ENCODE results near the gene TIMP3. TPM values are rescaled to one million over a fixed set of nuclear protein-coding genes. Genes with fewer than 3 reads are reported as not detected.

The TIMP3 gene
- total and polyA plus RNA-seq, 5 donors from 2014 or later: 0.35 TPM; not detected in 4

GRCh38 chr22:32814285-32814860, 12.9 kb downstream of the TIMP3 start:
- H3K9me3 Mint-ChIP-seq: no peaks in the 10 kb centered on the region
- Histone ChIP-seq H3K27ac (ENCODE audit: insufficient read depth, low read length, poor library complexity, severe bottlenecking) (no peak overlapping the region), H3K9me3 (ENCODE audit: control insufficient read depth in 2 of 2, low read length in 2 of 2) (no peaks in the 10 kb centered on the region), H3K36me3 (ENCODE audit: control insufficient read depth, insufficient read depth, low read length) (no peaks in the 10 kb centered on the region), H3K27me3 (ENCODE audit: control insufficient read depth, insufficient read depth, low read length) (peaks cover 4% of the 10 kb centered on the region), H3K4me3 (ENCODE audit: low read depth, low read length) (no peak overlapping the region), H3K4me1 (ENCODE audit: control insufficient read depth, insufficient read depth, low read length, poor library complexity, severe bottlenecking) (no peaks in the 10 kb centered on the region)
- H3K27ac Mint-ChIP-seq: no peak overlapping the region
- DNase-seq (no peak), ATAC-seq (ENCODE audit: low read depth in 2 of 2) (no peak)
- no peaks in the 10 kb centered on the region for H3K36me3 Mint-ChIP-seq
- H3K4me3 Mint-ChIP-seq: no peak overlapping the region
- no peaks in the 10 kb centered on the region for H3K4me1 Mint-ChIP-seq
- peaks cover 14% of the 10 kb centered on the region for H3K27me3 Mint-ChIP-seq

DNA sequence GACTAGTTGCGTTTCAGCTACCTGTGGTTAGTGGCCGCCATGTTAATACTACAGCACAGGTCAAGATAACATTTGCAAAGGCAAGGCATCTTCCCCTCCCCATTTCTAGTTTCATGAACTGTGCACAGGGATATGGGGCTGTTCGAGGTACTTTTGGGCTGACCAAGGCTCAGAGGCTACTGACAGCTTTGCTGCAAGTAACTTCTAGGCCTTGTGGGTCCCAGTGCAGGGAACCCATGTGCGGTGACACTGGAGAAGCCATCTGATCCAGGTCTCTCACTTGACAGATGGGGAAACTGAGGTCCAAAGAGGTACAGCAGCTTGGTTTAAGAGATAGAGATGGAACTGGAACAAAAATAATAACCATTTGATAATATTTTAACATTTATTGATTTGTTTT, 13.6 kb downstream of the TIMP3 start:
- H3K4me1 ChIP-seq (ENCODE audit: control insufficient read depth, insufficient read depth, low read length, poor library complexity, severe bottlenecking): no peaks in the 10 kb centered on the region
- Mint-ChIP-seq H3K27me3 (peaks cover 7% of the 10 kb centered on the region), H3K9me3 (no peaks in the 10 kb centered on the region), H3K4me3 (no peak overlapping the region), H3K36me3 (no peaks in the 10 kb centered on the region), H3K27ac (no peak overlapping the region), H3K4me1 (no peaks in the 10 kb centered on the region)
- no peak overlapping the region for H3K4me3 ChIP-seq (ENCODE audit: low read depth, low read length)
- peaks cover 4% of the 10 kb centered on the region for H3K27me3 ChIP-seq (ENCODE audit: control insufficient read depth, insufficient read depth, low read length)
- no peaks in the 10 kb centered on the region for H3K36me3 ChIP-seq (ENCODE audit: control insufficient read depth, insufficient read depth, low read length)
- no peak for DNase-seq
- no peaks in the 10 kb centered on the region for H3K9me3 ChIP-seq (ENCODE audit: control insufficient read depth in 2 of 2, low read length in 2 of 2)
- no peak overlapping the region for H3K27ac ChIP-seq (ENCODE audit: insufficient read depth, low read length, poor library complexity, severe bottlenecking)
- ATAC-seq (ENCODE audit: low read depth in 2 of 2): no peak

DNA sequence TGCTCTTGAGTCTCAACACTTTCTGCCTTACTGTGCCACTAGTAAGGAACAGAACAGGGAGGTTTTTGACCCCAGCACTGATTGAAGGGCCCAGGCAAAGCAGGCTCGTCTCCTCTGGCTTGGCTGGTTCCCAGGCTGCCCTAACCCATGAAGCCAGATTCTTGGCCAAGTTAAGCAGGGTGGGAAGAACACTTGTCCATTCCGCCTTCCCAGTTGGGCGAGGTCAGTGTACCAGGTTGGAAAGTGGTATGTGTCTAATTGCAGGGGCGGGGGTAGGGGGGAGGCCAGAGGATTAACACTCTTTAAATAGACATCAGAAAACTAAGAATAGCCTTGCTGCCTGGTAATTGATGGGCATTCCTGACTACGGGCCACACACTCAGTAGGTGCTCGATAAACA, 14.4 kb downstream of the TIMP3 start:
- ATAC-seq (ENCODE audit: low read depth in 2 of 2) (no peak), DNase-seq (no peak)
- no peaks in the 10 kb centered on the region for H3K9me3 Mint-ChIP-seq
- Histone ChIP-seq H3K9me3 (ENCODE audit: control insufficient read depth in 2 of 2, low read length in 2 of 2) (no peaks in the 10 kb centered on the region), H3K4me1 (ENCODE audit: control insufficient read depth, insufficient read depth, low read length, poor library complexity, severe bottlenecking) (no peaks in the 10 kb centered on the region), H3K27ac (ENCODE audit: insufficient read depth, low read length, poor library complexity, severe bottlenecking) (no peak overlapping the region), H3K27me3 (ENCODE audit: control insufficient read depth, insufficient read depth, low read length) (peaks cover 4% of the 10 kb centered on the region), H3K36me3 (ENCODE audit: control insufficient read depth, insufficient read depth, low read length) (no peaks in the 10 kb centered on the region), H3K4me3 (ENCODE audit: low read depth, low read length) (no peak overlapping the region)
- H3K4me3 Mint-ChIP-seq: no peak overlapping the region
- no peaks in the 10 kb centered on the region for H3K36me3 Mint-ChIP-seq
- peaks cover 7% of the 10 kb centered on the region for H3K27me3 Mint-ChIP-seq
- no peak overlapping the region for H3K27ac Mint-ChIP-seq
- H3K4me1 Mint-ChIP-seq: no peaks in the 10 kb centered on the region

GRCh38 chr22:32817137-32817730, 15.7 kb downstream of the TIMP3 start:
- H3K4me3 Mint-ChIP-seq: no peak overlapping the region
- no peaks in the 10 kb centered on the region for H3K4me1 ChIP-seq (ENCODE audit: control insufficient read depth, insufficient read depth, low read length, poor library complexity, severe bottlenecking)

GRCh38 chr22:32818446-32819115, 17.1 kb downstream of the TIMP3 start:
- Mint-ChIP-seq H3K4me1 (no peaks in the 10 kb centered on the region), H3K36me3 (no peaks in the 10 kb centered on the region), H3K27me3 (peaks cover 7% of the 10 kb centered on the region), H3K27ac (no peak overlapping the region), H3K4me3 (no peak overlapping the region), H3K9me3 (no peaks in the 10 kb centered on the region)
- no peaks in the 10 kb centered on the region for H3K27me3 ChIP-seq (ENCODE audit: control insufficient read depth, insufficient read depth, low read length)
- H3K9me3 ChIP-seq (ENCODE audit: control insufficient read depth in 2 of 2, low read length in 2 of 2): no peaks in the 10 kb centered on the region
- H3K4me1 ChIP-seq (ENCODE audit: control insufficient read depth, insufficient read depth, low read length, poor library complexity, severe bottlenecking): no peaks in the 10 kb centered on the region
- no peaks in the 10 kb centered on the region for H3K36me3 ChIP-seq (ENCODE audit: control insufficient read depth, insufficient read depth, low read length)
- DNase-seq: no peak
- no peak for ATAC-seq (ENCODE audit: low read depth in 2 of 2)
- no peak overlapping the region for H3K27ac ChIP-seq (ENCODE audit: insufficient read depth, low read length, poor library complexity, severe bottlenecking)
- H3K4me3 ChIP-seq (ENCODE audit: low read depth, low read length): no peak overlapping the region

More at GRCh38 chr22:32817137-32817730, 15.7 kb downstream of the TIMP3 start:
- no peak for DNase-seq
- Histone ChIP-seq H3K4me3 (ENCODE audit: low read depth, low read length) (no peak overlapping the region), H3K27ac (ENCODE audit: insufficient read depth, low read length, poor library complexity, severe bottlenecking) (no peak overlapping the region), H3K9me3 (ENCODE audit: control insufficient read depth in 2 of 2, low read length in 2 of 2) (no peaks in the 10 kb centered on the region), H3K36me3 (ENCODE audit: control insufficient read depth, insufficient read depth, low read length) (no peaks in the 10 kb centered on the region), H3K27me3 (ENCODE audit: control insufficient read depth, insufficient read depth, low read length) (peaks cover 3% of the 10 kb centered on the region)
- ATAC-seq (ENCODE audit: low read depth in 2 of 2): no peak
- no peak overlapping the region for H3K27ac Mint-ChIP-seq
- no peaks in the 10 kb centered on the region for H3K36me3 Mint-ChIP-seq
- no peaks in the 10 kb centered on the region for H3K9me3 Mint-ChIP-seq
- peaks cover 7% of the 10 kb centered on the region for H3K27me3 Mint-ChIP-seq
- H3K4me1 Mint-ChIP-seq: no peaks in the 10 kb centered on the region

DNA sequence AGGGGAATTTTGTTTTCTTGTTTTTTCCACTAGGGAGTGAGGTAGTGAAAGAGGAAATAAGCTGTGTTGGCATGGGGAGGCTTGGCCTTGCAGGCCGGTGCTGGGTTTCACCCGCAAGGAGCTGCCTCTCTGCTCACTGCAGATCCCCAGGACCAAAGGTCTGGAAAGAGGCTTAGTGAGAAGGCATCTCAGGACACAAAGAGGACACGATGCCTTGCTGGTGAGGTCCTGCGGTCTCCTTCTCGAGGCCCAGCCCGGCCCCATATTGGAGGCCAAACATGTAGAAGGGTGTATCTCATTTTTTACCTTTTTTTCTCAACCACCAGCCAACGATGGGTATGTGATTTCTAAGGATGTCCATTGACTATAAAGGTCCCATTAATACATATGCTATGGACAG, 17.6 kb downstream of the TIMP3 start:
- H3K36me3 Mint-ChIP-seq: no peaks in the 10 kb centered on the region
- no peaks in the 10 kb centered on the region for H3K4me1 Mint-ChIP-seq
- no peak overlapping the region for H3K4me3 Mint-ChIP-seq
- H3K4me1 ChIP-seq (ENCODE audit: control insufficient read depth, insufficient read depth, low read length, poor library complexity, severe bottlenecking): no peaks in the 10 kb centered on the region
- no peak overlapping the region for H3K27ac ChIP-seq (ENCODE audit: insufficient read depth, low read length, poor library complexity, severe bottlenecking)
- H3K4me3 ChIP-seq (ENCODE audit: low read depth, low read length): no peak overlapping the region
- no peaks in the 10 kb centered on the region for H3K36me3 ChIP-seq (ENCODE audit: control insufficient read depth, insufficient read depth, low read length)
- H3K27ac Mint-ChIP-seq: no peak overlapping the region
- no peaks in the 10 kb centered on the region for H3K27me3 ChIP-seq (ENCODE audit: control insufficient read depth, insufficient read depth, low read length)
- DNase-seq (no peak), ATAC-seq (ENCODE audit: low read depth in 2 of 2) (no peak)
- H3K9me3 Mint-ChIP-seq: no peaks in the 10 kb centered on the region
- no peaks in the 10 kb centered on the region for H3K9me3 ChIP-seq (ENCODE audit: control insufficient read depth in 2 of 2, low read length in 2 of 2)
- H3K27me3 Mint-ChIP-seq: peaks cover 7% of the 10 kb centered on the region

DNA sequence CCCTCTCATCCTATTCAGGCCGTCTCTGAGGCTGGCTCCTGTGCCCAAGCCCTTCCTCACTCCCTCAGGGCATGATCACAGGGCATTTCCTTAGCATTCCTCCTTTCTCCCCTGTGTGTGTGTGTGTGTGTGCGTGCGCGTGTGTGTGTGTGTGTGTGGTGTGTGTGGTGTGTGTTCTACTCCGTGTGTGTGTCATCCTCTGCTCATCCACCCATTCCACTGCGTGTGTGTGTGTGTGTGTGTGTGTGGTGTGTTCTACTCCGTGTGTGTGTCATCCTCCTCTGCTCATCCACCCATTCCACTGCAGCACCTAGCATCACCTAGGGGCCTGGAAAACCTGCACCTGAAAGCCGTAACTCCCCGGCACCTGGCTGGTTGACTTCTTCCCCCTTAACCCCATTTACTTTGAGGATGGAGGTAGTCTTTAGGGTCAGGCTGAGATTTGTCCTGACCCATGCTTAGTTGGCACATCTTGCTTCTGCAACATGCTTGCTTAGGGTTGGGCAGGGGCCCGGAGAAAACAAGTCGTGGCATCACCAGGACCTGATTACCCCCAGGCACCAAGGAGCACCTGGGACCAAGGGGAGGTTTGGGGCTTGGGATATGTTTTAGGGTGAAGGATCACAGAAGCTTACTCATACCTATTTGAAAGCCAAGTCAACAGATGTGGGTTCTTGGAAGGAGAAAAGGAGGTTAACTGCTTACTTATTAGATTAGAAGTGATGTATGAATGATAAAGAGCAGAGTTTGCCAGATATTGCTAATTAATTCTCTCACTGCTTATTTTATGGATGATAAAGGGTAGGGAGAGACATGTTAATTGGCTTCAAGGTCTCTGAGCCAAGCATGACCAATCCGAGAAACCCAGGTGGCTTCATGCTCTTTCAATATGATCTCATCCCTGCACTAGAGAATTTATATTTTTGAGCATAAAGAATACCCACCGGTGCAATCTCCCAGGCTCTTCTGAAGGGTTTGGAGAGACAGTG, 18.9 kb downstream of the TIMP3 start:
- H3K9me3 ChIP-seq (ENCODE audit: control insufficient read depth in 2 of 2, low read length in 2 of 2): no peaks in the 10 kb centered on the region
- no peaks in the 10 kb centered on the region for H3K4me1 Mint-ChIP-seq

More for the DNA sequence above, 18.9 kb downstream of the TIMP3 start:
- Mint-ChIP-seq H3K27me3 (peaks cover 7% of the 10 kb centered on the region), H3K36me3 (no peaks in the 10 kb centered on the region), H3K9me3 (no peaks in the 10 kb centered on the region), H3K4me3 (no peak overlapping the region), H3K27ac (peak overlapping the region in 1 of 3 donors; percentile 30)
- Histone ChIP-seq H3K36me3 (ENCODE audit: control insufficient read depth, insufficient read depth, low read length) (no peaks in the 10 kb centered on the region), H3K4me1 (ENCODE audit: control insufficient read depth, insufficient read depth, low read length, poor library complexity, severe bottlenecking) (no peaks in the 10 kb centered on the region), H3K27me3 (ENCODE audit: control insufficient read depth, insufficient read depth, low read length) (no peaks in the 10 kb centered on the region), H3K27ac (ENCODE audit: insufficient read depth, low read length, poor library complexity, severe bottlenecking) (no peak overlapping the region), H3K4me3 (ENCODE audit: low read depth, low read length) (no peak overlapping the region)
- no peak for DNase-seq
- ATAC-seq (ENCODE audit: low read depth in 2 of 2): no peak
